SIG-M5 (cell line): ENCODE measurements around the gene WWC1.

ENCODE experiments used
- DNase-seq: peaks from one replicate; lab custom pipeline; 2025; lab: John Stamatoyannopoulos, UW

WWC1 gene

DNA sequence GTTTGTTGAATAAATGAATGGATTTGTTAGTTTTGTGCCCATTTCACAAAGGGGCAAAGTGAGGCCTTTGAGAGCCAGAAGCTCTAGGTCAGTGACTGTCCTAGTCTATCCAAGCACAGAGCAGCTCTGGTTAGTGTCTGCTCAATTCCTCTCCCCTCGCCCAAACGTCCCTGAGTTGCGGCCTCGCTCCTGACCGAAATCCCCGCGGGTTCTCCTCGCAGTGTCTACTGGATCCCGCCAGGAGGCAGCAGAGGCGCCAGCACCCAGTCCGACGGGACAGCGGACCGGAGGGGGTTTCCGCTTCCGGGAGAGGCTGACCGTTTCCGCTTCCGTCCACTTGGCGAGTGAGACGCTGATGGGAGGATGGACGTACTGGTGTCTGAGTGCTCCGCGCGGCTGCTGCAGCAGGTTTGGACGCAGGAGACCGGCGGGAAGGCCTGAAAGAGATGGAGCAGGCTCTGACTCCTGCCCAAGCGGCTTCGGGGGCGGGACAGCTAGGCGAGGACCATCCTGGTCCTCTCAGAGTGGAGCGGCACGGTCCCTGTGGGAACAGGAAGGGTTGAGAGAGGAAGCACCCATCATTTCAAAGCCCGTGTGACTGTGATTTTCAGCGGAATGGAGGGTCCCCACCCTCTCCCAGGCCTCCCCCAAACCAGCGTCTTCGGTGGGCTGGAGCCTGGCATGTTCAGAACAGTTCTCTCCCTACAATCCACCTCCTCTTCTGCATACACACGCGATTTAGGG lies 194.9 kb downstream of the WWC1 start, which contains the start of gene RARS1:
Gene RARS1, plus strand, starts transcription at position 336 of the 744 bp plus-strand sequence. Its CDS starts 28 bp downstream, at position 364.
- peak; percentile 35 for DNase-seq

DNA sequence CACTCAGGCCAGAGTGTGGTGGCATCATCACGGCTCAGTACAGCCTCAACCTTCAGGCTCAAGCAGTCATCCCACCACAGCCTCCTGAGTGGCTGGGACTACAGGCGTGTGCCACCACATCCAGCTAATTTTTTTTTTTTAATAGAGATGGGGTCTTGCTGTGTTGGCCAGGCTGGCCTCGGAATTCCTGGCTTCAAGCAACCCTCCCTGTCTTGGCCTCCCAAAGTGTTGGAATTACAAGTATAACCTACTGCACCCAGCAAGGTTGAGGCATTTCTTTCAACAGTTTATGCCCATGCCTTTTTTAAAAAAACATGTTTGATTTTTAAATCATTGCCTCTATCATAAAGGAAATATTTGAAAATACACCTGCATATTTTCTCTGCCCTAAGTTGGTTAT lies 197.6 kb downstream of the WWC1 start:
- DNase-seq, result no peak

- DNase-seq, result no peak
Observed at GRCh38 chr5:168494057-168494555, 202.7 kb downstream of the WWC1 start.

- no peak for DNase-seq
Observed at GRCh38 chr5:168502563-168503237, 211.3 kb downstream of the WWC1 start.

DNA sequence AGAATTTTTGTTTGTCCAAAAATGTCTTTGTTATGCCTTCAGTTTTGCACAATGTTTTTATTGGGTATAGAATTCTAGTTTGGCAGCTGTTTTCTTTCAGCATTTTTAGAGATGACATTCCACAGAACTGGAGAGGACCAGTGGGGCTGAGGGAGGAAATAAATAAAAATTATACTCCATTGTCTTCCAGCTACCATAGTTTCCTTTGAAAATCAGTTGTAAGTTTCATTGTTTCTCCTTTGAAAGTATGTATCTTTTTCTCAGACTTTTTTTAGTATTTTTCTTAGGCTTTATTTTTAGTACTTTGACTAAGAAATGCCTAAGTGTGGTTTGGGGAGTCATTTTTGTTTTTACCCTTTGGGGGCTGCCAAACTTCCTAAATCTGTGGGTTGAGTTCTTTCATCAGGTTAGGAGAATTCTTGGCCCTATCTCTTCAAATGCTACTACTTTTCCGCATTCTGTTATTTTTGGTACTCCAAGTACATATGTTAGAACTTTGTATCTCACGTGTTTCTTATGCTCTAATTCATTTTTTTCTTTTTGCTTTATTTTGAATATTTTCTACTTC lies 222.5 kb downstream of the WWC1 start:
- no peak for DNase-seq
